IMR-90 (cell line): ENCODE data around the gene ETV6. TPM values are rescaled to one million over a fixed set of nuclear protein-coding genes. Genes with fewer than 3 reads are reported as not detected.

Experiments used
- ATAC-seq: fragments of 200-7000 bp; cut with Tn5 transposase; 2 replicates; pipeline ENCODE4 v1.9.1; 2020; ENCODE audit warnings: low read depth, mild to moderate bottlenecking, moderate library complexity
- BruUV-seq: library from RNA; stranded (reverse); fragments of 400-500 nt; replicated peaks from 2 replicates; lab custom pipeline; 2021; lab: Mats Ljungman, UMichigan
- CTCF ChIA-PET: fragments of 300-600 bp; formaldehyde crosslinking; extraction: SDS; loops from one replicate; lab custom pipeline; 2021; ENCODE audit warnings: antibody characterized with exemption; lab: Yijun Ruan, JAX
- POLR2A ChIA-PET: fragments of 300-600 bp; sonication (Branson Sonifier 250); formaldehyde crosslinking; loops from one replicate; lab custom pipeline; 2022; ENCODE audit warnings: antibody characterized with exemption; ENCODE audit not compliant: unreplicated experiment; lab: Charles Lee
- DNase-seq: peaks from one replicate; pipeline ENCODE4 v3.0.0; 2013
- H2AFZ ChIP-seq: replicated peaks from 2 replicates; pipeline ENCODE3; 2013; ENCODE audit warnings: low read length, mild to moderate bottlenecking; ENCODE audit not compliant: poor library complexity
- H2AK5ac ChIP-seq: 2 replicates; pipeline ENCODE4 v1.6.1; 2013; ENCODE audit warnings: low read depth, low read length, inconsistent platforms
- H2AK9ac ChIP-seq: replicated peaks from 2 replicates; pipeline ENCODE3; 2013; ENCODE audit warnings: mild to moderate bottlenecking, low read depth, low read length, moderate library complexity; ENCODE audit not compliant: poor library complexity
- H2BK120ac ChIP-seq: 2 replicates; pipeline ENCODE4 v1.6.1; 2013; ENCODE audit warnings: low read depth, low read length, inconsistent platforms
- H2BK15ac ChIP-seq: 3 replicates; pipeline ENCODE4 v1.6.1; 2013; ENCODE audit warnings: low read depth, low read length, inconsistent platforms
- H2BK20ac ChIP-seq: 2 replicates; pipeline ENCODE4 v1.6.1; 2013; ENCODE audit warnings: low read depth, mild to moderate bottlenecking, inconsistent platforms, low read length, moderate library complexity
- H2BK5ac ChIP-seq: 2 replicates; pipeline ENCODE4 v1.6.1; 2013; ENCODE audit warnings: mild to moderate bottlenecking, low read depth, low read length, inconsistent platforms; ENCODE audit not compliant: poor library complexity, severe bottlenecking
- H3K14ac ChIP-seq: replicated peaks from 2 replicates; pipeline ENCODE4 v1.6.1; 2013; ENCODE audit warnings: low read depth, low read length, inconsistent platforms
- H3K18ac ChIP-seq: 2 replicates; pipeline ENCODE4 v1.6.1; 2013; ENCODE audit warnings: low read depth, low read length, control low read depth
- H3K23ac ChIP-seq: 2 replicates; pipeline ENCODE4 v1.6.1; 2013; ENCODE audit warnings: low read depth, low read length, inconsistent platforms
- H3K27ac ChIP-seq: 2 replicates; pipeline ENCODE4 v1.5.1; 2013; ENCODE audit warnings: mild to moderate bottlenecking, control low read depth, low read length; ENCODE audit not compliant: insufficient read depth
- H3K27me3 ChIP-seq: 2 replicates; pipeline ENCODE4 v1.6.1; 2013; ENCODE audit warnings: low read length; ENCODE audit not compliant: control insufficient read depth, insufficient read depth
- H3K36me3 ChIP-seq: 2 replicates; pipeline ENCODE4 v1.6.1; 2013; ENCODE audit warnings: low read length, mixed read lengths; ENCODE audit not compliant: control insufficient read depth, insufficient read depth
- H3K4ac ChIP-seq: 2 replicates; pipeline ENCODE4 v1.6.1; 2013; ENCODE audit warnings: low read depth, low read length, inconsistent platforms
- H3K4me1 ChIP-seq: 2 replicates; pipeline ENCODE4 v1.6.1; 2013; ENCODE audit warnings: low read length, mixed read lengths; ENCODE audit not compliant: control insufficient read depth, insufficient read depth
- H3K4me2 ChIP-seq: 2 replicates; pipeline ENCODE4 v1.6.1; 2013; ENCODE audit warnings: low read depth, mild to moderate bottlenecking, control low read depth, low read length, moderate library complexity
- H3K4me3 ChIP-seq: 2 replicates; pipeline ENCODE4 v1.5.1; 2013; ENCODE audit warnings: low read depth, mild to moderate bottlenecking, control low read depth, low read length, moderate library complexity; ENCODE audit not compliant: insufficient read depth
- H3K56ac ChIP-seq: 2 replicates; pipeline ENCODE4 v1.6.1; 2013; ENCODE audit warnings: low read length, inconsistent platforms; ENCODE audit not compliant: insufficient read depth; ENCODE audit errors: extremely low read depth
- H3K79me1 ChIP-seq, 2 experiments: 2 replicates each; pipeline ENCODE4 v1.6.1; 2013; ENCODE audit warnings: low read length in 2 of 2, inconsistent platforms in 1 of 2, low read depth in 1 of 2
- H3K9ac ChIP-seq: 2 replicates; pipeline ENCODE4 v1.6.1; 2013; ENCODE audit warnings: low read depth, low read length, control low read depth
- H3K9me1 ChIP-seq: 2 replicates; pipeline ENCODE4 v1.6.1; 2013; ENCODE audit warnings: low read length, inconsistent platforms; ENCODE audit not compliant: insufficient read depth
- H3K9me3 ChIP-seq: 2 replicates; pipeline ENCODE4 v1.6.1; 2013; ENCODE audit warnings: low read length; ENCODE audit not compliant: control insufficient read depth, insufficient read depth
- H4K20me1 ChIP-seq: 2 replicates; pipeline ENCODE4 v1.6.1; 2013; ENCODE audit warnings: low read length, inconsistent platforms; ENCODE audit not compliant: insufficient read depth
- H4K5ac ChIP-seq: 2 replicates; pipeline ENCODE4 v1.6.1; 2013; ENCODE audit warnings: mild to moderate bottlenecking, low read depth, low read length, control low read depth
- H4K8ac ChIP-seq, 2 experiments: 2 replicates each; pipeline ENCODE4 v1.6.1; 2013; ENCODE audit warnings: low read depth in 2 of 2, low read length in 2 of 2, control low read depth in 1 of 2, inconsistent platforms in 1 of 2
- H4K91ac ChIP-seq: 2 replicates; pipeline ENCODE4 v1.6.1; 2013; ENCODE audit warnings: low read depth, low read length, inconsistent platforms; ENCODE audit not compliant: insufficient read depth
- BHLHE40 ChIP-seq: fragments of 150-350 bp; IDR thresholded peaks from 2 replicates; pipeline ENCODE4 v1.6.1; 2016; ENCODE audit warnings: mild to moderate bottlenecking, low read depth, low read length
- CEBPB ChIP-seq: IDR thresholded peaks from 2 replicates; pipeline ENCODE4 v1.6.1; 2012; ENCODE audit warnings: low read depth, low read length, improper control_type of control experiment
- CHD1 ChIP-seq: IDR thresholded peaks from 2 replicates; pipeline ENCODE4 v1.6.1; 2012; ENCODE audit warnings: low read depth, low read length, improper control_type of control experiment
- FOS ChIP-seq: fragments of 150-350 bp; IDR thresholded peaks from 2 replicates; pipeline ENCODE4 v1.6.1; 2016; ENCODE audit warnings: low read depth, low read length
- MAFK ChIP-seq: IDR thresholded peaks from 2 replicates; pipeline ENCODE4 v1.6.1; 2012; ENCODE audit warnings: low read depth, low read length, improper control_type of control experiment
- MAZ ChIP-seq: IDR thresholded peaks from 2 replicates; pipeline ENCODE4 v1.6.1; 2012; ENCODE audit warnings: low read depth, mild to moderate bottlenecking, low read length, improper control_type of control experiment, moderate library complexity, borderline replicate concordance
- MXI1 ChIP-seq: IDR thresholded peaks from 2 replicates; pipeline ENCODE4 v1.6.1; 2012; ENCODE audit warnings: low read depth, mild to moderate bottlenecking, low read length, moderate library complexity, borderline replicate concordance
- NFE2L2 ChIP-seq: fragments of 150-350 bp; IDR thresholded peaks from 2 replicates; pipeline ENCODE4 v1.6.1; 2016; ENCODE audit warnings: low read depth, mild to moderate bottlenecking, low read length
- RAD21 ChIP-seq: IDR thresholded peaks from 2 replicates; pipeline ENCODE4 v1.6.1; 2012; ENCODE audit warnings: low read length, improper control_type of control experiment
- RCOR1 ChIP-seq: IDR thresholded peaks from 2 replicates; pipeline ENCODE4 v1.6.1; 2012; ENCODE audit warnings: mild to moderate bottlenecking, low read length, improper control_type of control experiment; ENCODE audit not compliant: insufficient replicate concordance
- RFX5 ChIP-seq: IDR thresholded peaks from 2 replicates; pipeline ENCODE4 v1.8.0; 2012; ENCODE audit warnings: low read depth, mild to moderate bottlenecking, low read length, moderate library complexity
- SMC3 ChIP-seq: fragments of 150-350 bp; IDR thresholded peaks from 2 replicates; pipeline ENCODE4 v1.6.1; 2016; ENCODE audit warnings: low read depth, mild to moderate bottlenecking, antibody characterized with exemption, low read length, moderate library complexity
- WGBS, 2 experiments: methylation state at CpG; one replicate each; pipeline versions ENCODE4 v1.1.5 to v1.1.7; 2013; ENCODE audit warnings: missing lambda C conversion rate in 2 of 2; ENCODE audit not compliant: insufficient read length in 1 of 2; ENCODE audit errors: extremely low coverage in 2 of 2; 5-methylcytosine and 5-hydroxymethylcytosine counted together
- dilution Hi-C: fragments of 300-500 bp; cut with HindIII; formaldehyde crosslinking; loops from one replicate; pipeline ENCODE4 v1.14.3; 2018; ENCODE audit warnings: low sequenced_read_pairs; ENCODE audit not compliant: unreplicated experiment
- in situ Hi-C: fragments of 300-500 bp; cut with MboI; formaldehyde crosslinking; loops from 3 replicates; pipeline ENCODE4 v1.14.3; 2019; ENCODE audit warnings: low sequenced_read_pairs, inconsistent platforms, mixed read lengths
- intact Hi-C: fragments of 100-400 bp; cut with micrococcal nuclease; formaldehyde crosslinking; loops from 2 replicates; pipeline ENCODE4 v1.10.0; 2022
- polyA plus RNA-seq, 3 experiments: library from polyadenylated mRNA; depleted of rRNA; stranded (reverse); fragments of >200 nt; gene quantifications; 2 replicates each; pipeline ENCODE4 v1.2.3, GENCODE V29; 2012; ENCODE audit warnings: low replicate concordance in 1 of 3
- total RNA-seq: library from RNA; depleted of rRNA; stranded (reverse); fragments of >200 nt; gene quantifications from 2 replicates; pipeline ENCODE4 v1.2.3, GENCODE V29; 2012
- TF ChIP-seq, protein P1 (sequence below): fragments of 150-350 bp; IDR thresholded peaks from 2 replicates; pipeline ENCODE4 v1.6.1; 2017; ENCODE audit warnings: mild to moderate bottlenecking, antibody characterized with exemption, low read length, low read depth
- TF ChIP-seq, protein P2 (sequence below): conservative IDR thresholded peaks from 2 replicates; pipeline ENCODE4 v1.5.1; 2012; ENCODE audit warnings: mild to moderate bottlenecking, low read depth, low read length, improper control_type of control experiment

The ETV6 gene
- total and polyA plus RNA-seq, 2 of the 4 experiments (the other 2 are of a cell fraction) = 8.4 to 9.9 TPM

DNA sequence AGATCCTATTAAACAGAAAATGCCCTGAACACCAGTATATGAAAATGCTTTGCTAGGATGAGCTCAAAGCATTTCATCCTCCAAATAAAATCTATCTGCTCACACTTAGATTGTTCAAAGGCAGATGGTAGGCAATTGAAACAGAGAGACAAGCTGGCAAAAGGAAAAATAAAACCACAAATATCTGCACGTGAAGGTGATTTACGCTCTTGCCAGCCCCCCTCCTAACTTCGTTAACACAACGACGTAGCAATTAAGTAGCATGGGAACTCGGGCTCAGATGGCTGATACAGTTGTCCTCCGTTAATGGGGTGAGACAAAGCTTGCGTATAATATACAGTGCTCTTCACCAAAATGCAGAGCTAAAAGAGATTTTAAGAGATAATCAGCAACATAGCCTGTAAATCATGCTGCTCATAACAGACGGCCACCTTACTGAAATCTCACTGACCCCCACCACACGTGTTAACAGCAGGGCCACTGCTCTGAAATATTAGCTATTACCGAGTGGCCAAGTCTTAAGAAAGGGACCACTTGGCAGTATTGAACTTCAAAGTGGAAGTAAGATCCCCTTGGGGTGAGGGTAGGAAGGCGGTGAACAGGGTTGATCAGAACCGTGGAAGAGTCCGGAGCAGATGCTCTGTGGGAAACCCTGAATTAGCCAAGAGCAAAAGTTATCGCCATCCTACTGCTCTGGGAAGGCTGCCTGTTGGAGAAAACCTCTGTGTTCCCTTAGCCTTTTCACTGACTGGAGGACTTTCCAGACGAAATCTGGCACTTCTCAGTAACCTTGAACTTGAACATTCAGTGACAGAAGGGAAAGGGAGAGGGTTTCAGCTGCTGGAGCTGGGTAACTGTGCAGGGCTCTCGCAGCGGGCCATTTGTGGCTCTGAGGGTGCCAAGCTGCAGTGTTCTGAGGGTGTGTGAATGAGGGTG, 23.1 kb downstream of the ETV6 start:
- Histone ChIP-seq H4K8ac (no peak overlapping the region), H2BK15ac (no peak overlapping the region), H3K27ac (no peak overlapping the region), H4K20me1 (peaks cover 71% of the 10 kb centered on the region), H3K4ac (no peak overlapping the region), H2AK9ac (no peak overlapping the region), H2BK20ac (no peak overlapping the region), H2AFZ (no peak overlapping the region), H3K4me3 (no peak overlapping the region), H3K23ac (0 out of 2 replicates have a peak overlapping the region, but pooled peaks have one; percentile 25), H2AK5ac (no peak overlapping the region; the same call in 1 of the 2 replicates), H4K5ac (no peak overlapping the region), H2BK5ac (no peak overlapping the region), H3K9me3 (no peaks in the 10 kb centered on the region), H3K14ac (no peak overlapping the region), H3K9ac (no peak overlapping the region), H3K4me2 (no peak overlapping the region), H3K56ac (no peak overlapping the region), H3K27me3 (no peaks in the 10 kb centered on the region), H2BK120ac (no peak overlapping the region), H3K4me1 (peaks cover 14% of the 10 kb centered on the region), H3K9me1 (peaks cover 27% of the 10 kb centered on the region; the same call in 1 of the 2 replicates), H4K91ac (no peak overlapping the region), H3K36me3 (no peaks in the 10 kb centered on the region), H3K79me1 (peaks cover 51 to 90% of the 10 kb centered on the region in 2 experiments), H3K18ac (no peak overlapping the region)
- in situ Hi-C loops (no loop called here), dilution Hi-C loops (no loop called here), intact Hi-C loops (no loop called here)
- ChIA-PET CTCF (interaction anchor here (0.6 kb wide), 1 partner anchor 104 kb away, joined by 3 read pairs; no protein-coding TSS in a partner anchor), POLR2A (interaction anchor here (0.6 kb wide), 2 partner anchors 23 to 246 kb away, joined by 3 to 4 read pairs; no protein-coding TSS in a partner anchor)
- 83% methylated on average over 5 of the region's 18 CpGs; no CpG with 5 or more reads in 1 of the 2 experiments for WGBS, 2 experiments
- no peak for ATAC-seq
- no peak for DNase-seq
- BruUV-seq = no TSS peak
- no peak for TF ChIP-seq RAD21
- TF ChIP-seq CEBPB = no peak
- no peak for TF ChIP-seq MAFK
- TF ChIP-seq, protein P1, sequence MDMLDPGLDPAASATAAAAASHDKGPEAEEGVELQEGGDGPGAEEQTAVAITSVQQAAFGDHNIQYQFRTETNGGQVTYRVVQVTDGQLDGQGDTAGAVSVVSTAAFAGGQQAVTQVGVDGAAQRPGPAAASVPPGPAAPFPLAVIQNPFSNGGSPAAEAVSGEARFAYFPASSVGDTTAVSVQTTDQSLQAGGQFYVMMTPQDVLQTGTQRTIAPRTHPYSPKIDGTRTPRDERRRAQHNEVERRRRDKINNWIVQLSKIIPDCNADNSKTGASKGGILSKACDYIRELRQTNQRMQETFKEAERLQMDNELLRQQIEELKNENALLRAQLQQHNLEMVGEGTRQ = no peak
- TF ChIP-seq MAZ = no peak
- TF ChIP-seq, protein P2, sequence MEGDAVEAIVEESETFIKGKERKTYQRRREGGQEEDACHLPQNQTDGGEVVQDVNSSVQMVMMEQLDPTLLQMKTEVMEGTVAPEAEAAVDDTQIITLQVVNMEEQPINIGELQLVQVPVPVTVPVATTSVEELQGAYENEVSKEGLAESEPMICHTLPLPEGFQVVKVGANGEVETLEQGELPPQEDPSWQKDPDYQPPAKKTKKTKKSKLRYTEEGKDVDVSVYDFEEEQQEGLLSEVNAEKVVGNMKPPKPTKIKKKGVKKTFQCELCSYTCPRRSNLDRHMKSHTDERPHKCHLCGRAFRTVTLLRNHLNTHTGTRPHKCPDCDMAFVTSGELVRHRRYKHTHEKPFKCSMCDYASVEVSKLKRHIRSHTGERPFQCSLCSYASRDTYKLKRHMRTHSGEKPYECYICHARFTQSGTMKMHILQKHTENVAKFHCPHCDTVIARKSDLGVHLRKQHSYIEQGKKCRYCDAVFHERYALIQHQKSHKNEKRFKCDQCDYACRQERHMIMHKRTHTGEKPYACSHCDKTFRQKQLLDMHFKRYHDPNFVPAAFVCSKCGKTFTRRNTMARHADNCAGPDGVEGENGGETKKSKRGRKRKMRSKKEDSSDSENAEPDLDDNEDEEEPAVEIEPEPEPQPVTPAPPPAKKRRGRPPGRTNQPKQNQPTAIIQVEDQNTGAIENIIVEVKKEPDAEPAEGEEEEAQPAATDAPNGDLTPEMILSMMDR = no peak
- TF ChIP-seq RFX5 = no peak
- TF ChIP-seq MXI1 = no peak
- no peak for TF ChIP-seq BHLHE40
- TF ChIP-seq CHD1 = no peak
- no peak for TF ChIP-seq RCOR1
- no peak for TF ChIP-seq NFE2L2
- no peak for TF ChIP-seq SMC3
- no peak for TF ChIP-seq FOS
